ENCODE data around the gene GMDS. TPM values are rescaled to one million over a fixed set of nuclear protein-coding genes. Genes with fewer than 3 reads are reported as not detected.

The GMDS gene
- total RNA-seq, 1 donor from 2014 or later, result 30.2 TPM

GRCh38 chr6:1651362-1651761 is 594.0 kb downstream of the GMDS start:
- H3K4me1 ChIP-seq, result no peaks in the 10 kb centered on the region
- H3K9me3 ChIP-seq, result no peaks in the 10 kb centered on the region
- intact Hi-C loops (cut with DNase I), result no loop called here
- no peak for TF ChIP-seq POLR2AphosphoS5 (IDR thresholded peaks at IDR 0.05; ENCODE audit: insufficient read depth in 1 of 2, low read depth in 1 of 2)
- TF ChIP-seq CTCF (IDR thresholded peaks at IDR 0.05), result no peak
- no peak for TF ChIP-seq POLR2A (IDR thresholded peaks at IDR 0.05)
- no peak overlapping the region for H3K27ac ChIP-seq
- DNase-seq (ENCODE audit: extremely low spot score in 2 of 2), result no peak
- no peaks in the 10 kb centered on the region for H3K36me3 ChIP-seq
- no peak overlapping the region for H3K4me3 ChIP-seq
- H3K27me3 ChIP-seq, result no peaks in the 10 kb centered on the region

- intact Hi-C loops (cut with DNase I), result no loop called here
- no peaks in the 10 kb centered on the region for H3K27me3 ChIP-seq
- H3K27ac ChIP-seq, result no peak overlapping the region
- no peaks in the 10 kb centered on the region for H3K9me3 ChIP-seq
- no peak for DNase-seq (ENCODE audit: extremely low spot score in 2 of 2)
- peaks cover 10% of the 10 kb centered on the region for H3K4me1 ChIP-seq
- TF ChIP-seq POLR2AphosphoS5 (IDR thresholded peaks at IDR 0.05; ENCODE audit: insufficient read depth in 1 of 2, low read depth in 1 of 2) (no peak), CTCF (IDR thresholded peaks at IDR 0.05) (no peak), POLR2A (IDR thresholded peaks at IDR 0.05) (no peak)
- H3K4me3 ChIP-seq, result no peak overlapping the region
- H3K36me3 ChIP-seq, result no peaks in the 10 kb centered on the region
Measured at GRCh38 chr6:1645466-1646185, 599.8 kb downstream of the GMDS start.

GRCh38 chr6:1644516-1645060 is 600.8 kb downstream of the GMDS start:
- Histone ChIP-seq H3K9me3 (no peaks in the 10 kb centered on the region), H3K36me3 (no peaks in the 10 kb centered on the region), H3K27ac (no peak overlapping the region), H3K27me3 (no peaks in the 10 kb centered on the region), H3K4me3 (no peak overlapping the region), H3K4me1 (peaks cover 10% of the 10 kb centered on the region)
- no peak for DNase-seq (ENCODE audit: extremely low spot score in 2 of 2)
- TF ChIP-seq POLR2AphosphoS5 (IDR thresholded peaks at IDR 0.05; ENCODE audit: insufficient read depth in 1 of 2, low read depth in 1 of 2) (no peak), POLR2A (IDR thresholded peaks at IDR 0.05) (no peak), CTCF (IDR thresholded peaks at IDR 0.05) (no peak)
- intact Hi-C loops (cut with DNase I), result no loop called here

- Histone ChIP-seq H3K4me1 (peaks cover 10% of the 10 kb centered on the region), H3K27me3 (no peaks in the 10 kb centered on the region), H3K9me3 (no peaks in the 10 kb centered on the region), H3K4me3 (no peak overlapping the region), H3K36me3 (no peaks in the 10 kb centered on the region), H3K27ac (no peak overlapping the region)
- intact Hi-C loops (cut with DNase I), result no loop called here
- DNase-seq (ENCODE audit: extremely low spot score in 2 of 2), result no peak
- TF ChIP-seq POLR2A (IDR thresholded peaks at IDR 0.05), result no peak
- no peak for TF ChIP-seq POLR2AphosphoS5 (IDR thresholded peaks at IDR 0.05; ENCODE audit: insufficient read depth in 1 of 2, low read depth in 1 of 2)
- TF ChIP-seq CTCF (IDR thresholded peaks at IDR 0.05), result no peak
Measured at GRCh38 chr6:1643830-1644445, 601.5 kb downstream of the GMDS start.

DNA sequence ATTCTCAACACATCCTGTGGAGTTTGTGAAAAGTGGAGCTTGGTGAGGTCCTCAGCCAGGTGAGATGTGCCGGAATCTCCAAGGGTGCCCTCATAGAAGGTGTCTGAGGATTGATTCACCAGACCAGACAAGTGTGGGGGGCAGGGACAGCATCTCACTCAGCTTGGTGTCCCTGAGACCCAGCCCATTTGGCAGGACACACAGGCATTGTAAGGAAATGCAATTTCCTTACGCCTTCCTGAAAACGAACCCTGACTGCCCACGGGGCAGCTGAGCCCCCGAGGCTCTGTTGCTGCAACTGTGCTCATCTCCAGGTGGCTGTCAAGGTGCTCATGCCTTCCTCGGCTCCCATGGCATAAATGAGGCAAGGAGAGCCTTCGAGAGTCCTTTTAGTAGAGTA is 602.3 kb downstream of the GMDS start:
- Histone ChIP-seq H3K9me3 (no peaks in the 10 kb centered on the region), H3K36me3 (no peaks in the 10 kb centered on the region), H3K27me3 (no peaks in the 10 kb centered on the region), H3K27ac (no peak overlapping the region), H3K4me3 (no peak overlapping the region), H3K4me1 (peaks cover 10% of the 10 kb centered on the region)
- DNase-seq (ENCODE audit: extremely low spot score in 2 of 2), result no peak
- TF ChIP-seq POLR2AphosphoS5 (IDR thresholded peaks at IDR 0.05; ENCODE audit: insufficient read depth in 1 of 2, low read depth in 1 of 2), result no peak
- TF ChIP-seq CTCF (IDR thresholded peaks at IDR 0.05), result no peak
- TF ChIP-seq POLR2A (IDR thresholded peaks at IDR 0.05), result no peak
- intact Hi-C loops (cut with DNase I), result no loop called here

All from vagina (tissue), 2 donors.